Astrocyte of the cerebellum (primary cell): Measurements from ENCODE around the gene DSCAML1.

Source experiments
- DNase-seq: peaks from one replicate; pipeline ENCODE4 v3.0.0-alpha.2; 2011; ENCODE audit warnings: low read depth
- H3K4me3 ChIP-seq: 2 replicates; pipeline ENCODE4 v1.5.1; 2011; ENCODE audit warnings: mild to moderate bottlenecking, low read depth, low read length, moderate library complexity
- CTCF ChIP-seq: IDR thresholded peaks from 2 replicates; pipeline ENCODE4 v1.5.1; 2012; ENCODE audit warnings: low read length, low read depth, moderate library complexity, mild to moderate bottlenecking; ENCODE audit errors: missing control alignments
- in situ Hi-C: cut with HindIII; loops from 2 replicates; pipeline ENCODE4 v1.10.0; 2017; ENCODE audit warnings: low sequenced_read_pairs

The DSCAML1 gene

DNA sequence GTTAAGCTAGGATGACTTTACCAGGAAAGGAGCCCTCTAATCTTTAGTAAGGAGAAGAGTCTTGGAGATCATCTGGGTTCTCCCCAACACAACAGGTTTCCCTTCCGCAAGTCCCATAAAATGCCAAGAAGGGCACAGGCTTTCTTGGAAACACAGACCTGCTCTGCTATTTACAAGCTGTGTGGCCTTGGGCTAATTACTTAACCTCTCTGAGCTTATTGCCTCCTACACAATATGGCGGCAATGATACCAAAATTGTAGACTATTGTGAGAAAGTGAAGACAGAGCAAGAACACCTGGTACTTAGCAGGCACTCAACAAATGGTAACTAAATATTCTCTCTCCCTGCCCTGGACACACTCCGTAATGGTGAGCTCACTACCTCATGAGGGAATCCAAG is 49.1 kb downstream of the DSCAML1 start:
- no peak for DNase-seq

GRCh38 chr11:117745346-117745745 is 51.7 kb downstream of the DSCAML1 start:
- in situ Hi-C loops, result no loop called here
- no peak for TF ChIP-seq CTCF
- DNase-seq, result no peak
- H3K4me3 ChIP-seq, result no peak overlapping the region

More for the DNA sequence above, 49.1 kb downstream of the DSCAML1 start:
- no peak for TF ChIP-seq CTCF
- no peak overlapping the region for H3K4me3 ChIP-seq
- in situ Hi-C loops, result no loop called here

- in situ Hi-C loops, result no loop called here
- no peak for TF ChIP-seq CTCF
- DNase-seq, result no peak
- no peak overlapping the region for H3K4me3 ChIP-seq
Measured at GRCh38 chr11:117744471-117745150, 52.4 kb downstream of the DSCAML1 start.

GRCh38 chr11:117743121-117743815 is 53.7 kb downstream of the DSCAML1 start:
- H3K4me3 ChIP-seq, result no peak overlapping the region
- in situ Hi-C loops, result no loop called here
- TF ChIP-seq CTCF, result no peak
- no peak for DNase-seq

GRCh38 chr11:117738246-117738957 is 58.6 kb downstream of the DSCAML1 start:
- in situ Hi-C loops, result no loop called here
- DNase-seq, result no peak
- TF ChIP-seq CTCF, result no peak
- H3K4me3 ChIP-seq, result no peak overlapping the region

- in situ Hi-C loops, result no loop called here
- no peak for DNase-seq
- no peak overlapping the region for H3K4me3 ChIP-seq
- TF ChIP-seq CTCF, result no peak
Measured at GRCh38 chr11:117735350-117735977, 61.6 kb downstream of the DSCAML1 start.
